Epithelial cell of esophagus (primary cell): Measurements from ENCODE around the gene ENO4.

Source experiments
- DNase-seq: peaks from one replicate; pipeline ENCODE4 v3.0.0; 2010; ENCODE audit warnings: low read depth
- H3K4me3 ChIP-seq: 2 replicates; pipeline ENCODE4 v1.5.1; 2011; ENCODE audit warnings: mild to moderate bottlenecking, low read length, control low read depth
- TF ChIP-seq, protein P1 (sequence below): IDR thresholded peaks from 2 replicates; pipeline ENCODE4 v1.5.1; 2011; ENCODE audit warnings: low read depth, mild to moderate bottlenecking, low read length, control low read depth, inconsistent platforms; ENCODE audit not compliant: insufficient read depth; ENCODE audit errors: missing control alignments

ENO4 gene

DNA sequence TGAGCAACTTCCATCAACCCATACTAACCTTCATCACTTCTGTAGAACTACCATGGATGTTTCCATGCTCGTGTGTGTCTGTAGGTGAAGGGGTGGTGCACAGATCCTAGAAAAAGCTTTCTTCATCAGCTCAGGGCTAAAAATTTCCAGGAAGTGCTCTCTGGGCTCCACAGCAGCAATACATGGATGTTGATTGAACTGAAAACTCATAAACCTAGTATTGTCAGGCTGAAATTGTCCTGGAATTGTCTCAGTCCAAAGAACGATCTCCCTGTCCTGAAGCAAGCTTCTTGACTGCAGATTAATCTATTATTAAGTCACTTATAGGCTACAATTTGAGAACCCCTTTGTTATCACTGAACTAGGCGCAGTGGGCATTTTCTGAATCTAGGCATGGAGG is 39.8 kb downstream of the ENO4 start:
- no peak overlapping the region for H3K4me3 ChIP-seq
- no peak for DNase-seq
- TF ChIP-seq, protein P1, sequence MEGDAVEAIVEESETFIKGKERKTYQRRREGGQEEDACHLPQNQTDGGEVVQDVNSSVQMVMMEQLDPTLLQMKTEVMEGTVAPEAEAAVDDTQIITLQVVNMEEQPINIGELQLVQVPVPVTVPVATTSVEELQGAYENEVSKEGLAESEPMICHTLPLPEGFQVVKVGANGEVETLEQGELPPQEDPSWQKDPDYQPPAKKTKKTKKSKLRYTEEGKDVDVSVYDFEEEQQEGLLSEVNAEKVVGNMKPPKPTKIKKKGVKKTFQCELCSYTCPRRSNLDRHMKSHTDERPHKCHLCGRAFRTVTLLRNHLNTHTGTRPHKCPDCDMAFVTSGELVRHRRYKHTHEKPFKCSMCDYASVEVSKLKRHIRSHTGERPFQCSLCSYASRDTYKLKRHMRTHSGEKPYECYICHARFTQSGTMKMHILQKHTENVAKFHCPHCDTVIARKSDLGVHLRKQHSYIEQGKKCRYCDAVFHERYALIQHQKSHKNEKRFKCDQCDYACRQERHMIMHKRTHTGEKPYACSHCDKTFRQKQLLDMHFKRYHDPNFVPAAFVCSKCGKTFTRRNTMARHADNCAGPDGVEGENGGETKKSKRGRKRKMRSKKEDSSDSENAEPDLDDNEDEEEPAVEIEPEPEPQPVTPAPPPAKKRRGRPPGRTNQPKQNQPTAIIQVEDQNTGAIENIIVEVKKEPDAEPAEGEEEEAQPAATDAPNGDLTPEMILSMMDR, result no peak

DNA sequence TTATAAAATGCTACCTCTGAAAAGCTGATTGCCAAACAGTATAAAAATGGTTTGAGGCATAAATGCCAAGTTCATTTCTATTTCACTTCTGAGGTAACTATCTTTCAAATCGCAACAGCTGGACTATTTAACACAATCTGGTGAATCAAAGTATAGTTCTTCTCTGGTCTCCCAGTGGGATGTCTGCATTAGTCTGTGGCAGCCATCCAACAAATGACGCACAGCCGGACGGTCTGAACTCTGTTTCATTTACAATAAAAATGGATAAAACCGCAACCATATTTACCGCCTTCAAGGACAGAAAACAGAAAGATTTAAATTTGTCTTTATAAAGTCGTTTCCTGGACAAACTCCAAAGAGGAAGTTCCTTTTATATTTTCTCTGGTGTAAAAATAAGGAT is 41.9 kb downstream of the ENO4 start:
- peak; percentile 76 for DNase-seq
- H3K4me3 ChIP-seq, result no peak overlapping the region
- TF ChIP-seq, protein P1, result no peak

DNA sequence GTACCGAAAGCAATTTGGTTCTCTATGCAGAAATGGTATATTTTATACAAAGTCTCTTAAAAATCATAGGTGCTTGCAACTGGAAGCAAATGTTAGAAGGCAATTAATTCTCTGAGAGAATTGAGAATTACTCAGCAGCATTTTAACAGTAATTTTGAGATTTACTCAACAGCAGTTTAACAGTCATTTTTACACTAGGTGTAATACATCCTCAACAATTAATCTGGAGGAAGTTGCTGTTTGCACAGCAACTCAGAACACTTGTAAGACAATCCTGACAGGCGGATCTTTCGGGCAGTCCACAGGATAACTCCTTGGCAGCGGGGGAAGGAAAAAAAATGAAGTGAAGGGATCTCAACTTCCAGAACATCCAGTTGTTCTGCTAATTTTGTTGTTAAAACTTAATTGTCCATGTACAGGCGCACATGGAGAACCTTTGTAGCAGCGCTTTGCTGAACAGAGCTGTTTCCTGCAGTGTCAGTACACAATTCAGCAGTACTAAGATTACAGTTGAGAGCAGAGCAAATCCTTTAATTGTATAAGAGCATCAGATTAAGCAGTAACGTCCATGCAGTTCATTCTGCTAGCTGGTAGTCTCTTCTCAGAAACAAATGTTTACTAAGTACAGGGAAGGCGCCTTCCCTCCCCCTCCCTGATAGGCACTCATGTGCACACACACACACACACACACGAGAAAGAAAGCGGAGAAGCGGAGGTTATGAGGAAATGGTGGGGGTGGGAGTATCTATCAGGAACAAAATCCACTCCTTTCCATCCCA is 43.8 kb downstream of the ENO4 start:
- no peak for DNase-seq
- TF ChIP-seq, protein P1, result no peak
- H3K4me3 ChIP-seq, result no peak overlapping the region

DNA sequence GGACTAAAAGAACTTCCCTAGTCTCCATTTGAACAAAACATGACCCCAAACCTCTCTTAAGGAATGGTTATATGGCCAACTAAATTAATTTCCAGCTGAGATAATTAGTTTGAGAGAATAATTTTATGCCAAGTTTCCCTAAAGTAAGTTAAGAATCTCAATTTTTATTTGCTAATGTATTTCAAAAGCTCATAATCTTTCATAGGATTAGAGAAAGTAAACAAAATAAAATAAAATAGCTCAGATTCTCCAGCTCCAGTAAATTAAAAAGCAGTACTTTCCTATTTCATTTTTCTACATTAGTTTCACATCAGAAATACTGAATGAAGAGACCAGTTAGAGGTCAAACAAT is 44.4 kb downstream of the ENO4 start:
- H3K4me3 ChIP-seq, result no peak overlapping the region
- DNase-seq, result no peak
- TF ChIP-seq, protein P1, result no peak

DNA sequence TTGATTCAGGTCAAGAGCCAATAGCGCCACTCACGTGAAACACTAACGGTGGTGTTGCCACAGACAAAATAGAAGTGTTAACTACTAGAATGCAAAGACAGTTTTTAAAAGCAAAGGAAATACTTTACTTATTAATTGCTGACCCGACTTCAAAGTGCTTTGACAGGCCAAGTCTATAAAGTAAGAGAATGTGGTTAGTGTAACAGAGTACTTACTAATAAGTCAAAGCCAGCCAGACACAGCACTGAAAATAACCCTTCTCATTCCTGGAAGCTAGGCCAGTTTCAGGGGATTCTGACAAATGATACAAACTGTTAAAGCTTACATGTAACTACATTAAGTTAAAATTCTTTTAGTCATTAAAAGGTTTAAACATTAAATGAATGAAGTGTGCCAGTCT is 50.3 kb downstream of the ENO4 start:
- TF ChIP-seq, protein P1, result no peak
- H3K4me3 ChIP-seq, result no peak overlapping the region
- DNase-seq, result no peak

DNA sequence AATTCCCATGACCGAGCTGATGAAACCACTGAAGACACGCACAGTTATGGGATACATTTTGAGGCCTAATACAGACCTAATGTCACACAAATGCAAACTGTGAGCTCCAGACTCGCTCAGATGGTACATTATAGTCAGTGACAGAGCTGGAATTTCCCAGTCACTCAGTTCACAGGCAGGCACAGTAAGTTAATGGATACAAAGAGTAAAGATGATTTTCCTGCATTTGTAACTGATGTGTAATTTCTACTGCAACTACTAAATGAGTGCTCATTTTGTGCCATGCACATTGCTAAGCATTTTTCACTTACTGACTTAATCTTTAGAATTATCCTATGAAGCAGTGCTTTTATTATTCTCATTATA is 56.5 kb downstream of the ENO4 start:
- TF ChIP-seq, protein P1, result no peak
- no peak overlapping the region for H3K4me3 ChIP-seq
- DNase-seq, result no peak

DNA sequence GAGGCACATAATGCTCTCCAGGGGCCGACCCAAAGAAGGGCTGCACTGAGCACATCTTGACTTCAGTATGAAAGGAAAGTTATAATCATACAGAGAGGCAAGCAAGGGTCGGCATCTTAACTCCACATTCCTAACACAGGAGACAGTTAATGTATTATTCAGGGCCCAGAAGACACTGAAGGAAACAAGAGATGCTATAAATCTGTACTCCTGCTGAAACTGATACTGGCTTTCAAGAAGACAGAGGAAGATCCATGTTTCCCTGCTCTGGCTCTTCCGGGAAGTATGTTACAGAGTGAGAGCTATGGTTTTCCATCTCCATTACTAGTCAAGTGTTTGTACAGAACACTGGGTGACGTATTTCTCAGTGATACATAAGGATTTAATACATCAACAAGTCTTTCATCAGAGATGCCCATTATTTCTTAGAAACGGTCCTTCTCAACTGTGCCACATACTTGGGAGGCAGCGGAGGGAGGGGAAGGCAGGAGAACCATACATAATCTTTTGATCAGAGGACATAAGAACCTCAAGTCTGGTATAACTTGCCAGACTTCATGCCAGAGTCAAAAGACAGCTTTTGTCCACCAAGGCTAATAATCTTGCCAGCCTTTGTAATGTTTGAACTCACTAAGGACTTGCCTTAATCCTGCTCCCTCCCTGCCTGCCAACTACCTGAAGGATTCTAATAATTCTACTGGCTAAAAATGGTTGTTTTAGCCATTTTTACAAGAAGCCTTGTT is 58.1 kb downstream of the ENO4 start:
- H3K4me3 ChIP-seq, result no peak overlapping the region
- DNase-seq, result peak; percentile 9
- TF ChIP-seq, protein P1, result no peak
